A549 treated with CORT108297 at 1 μM for 4 hours (cell line): ENCODE measurements around the gene GLTPD2. TPM values are rescaled to one million over a fixed set of nuclear protein-coding genes. Genes with fewer than 3 reads are reported as not detected.

Experiments used
- total RNA-seq: library from RNA; stranded (reverse); fragments of 200-300 nt; extraction: Qiagen RNA extraction; gene quantifications from 5 replicates; pipeline ENCODE4 v1.2.3, GENCODE V29; 2022

The GLTPD2 gene
- 0.07 TPM in 1 of 5 replicates, not detected in the others for total RNA-seq

GRCh38 chr17:4788807-4789700, at the start of gene GLTPD2:
GLTPD2 (plus strand) TSS chr17:4788964; CDS start chr17:4789012, 48 bp downstream.

GRCh38 chr17:4739122-4740024, 49.4 kb upstream of the GLTPD2 start, which contains the start of the genes CXCL16 and ZMYND15:
CXCL16 (minus strand) TSS chr17:4739928; CDS start chr17:4739339, 589 bp downstream.
ZMYND15 (plus strand) TSS chr17:4739833; CDS start chr17:4740549, 716 bp downstream.

GRCh38 chr17:4771519-4772234, 17.1 kb upstream of the GLTPD2 start, which contains the start of gene TM4SF5:
TM4SF5 (plus strand) TSS chr17:4771886; CDS start chr17:4771923, 37 bp downstream.

GRCh38 chr17:4786106-4786511, 2.7 kb upstream of the GLTPD2 start, which contains the start of gene VMO1:
VMO1 (minus strand) TSS chr17:4786364; CDS start chr17:4786352, 12 bp downstream.

GRCh38 chr17:4802228-4802627, 13.5 kb downstream of the GLTPD2 start, which contains the start of gene C17orf114:
C17orf114 (minus strand) TSS chr17:4802328.

GRCh38 chr17:4806777-4807604, 18.2 kb downstream of the GLTPD2 start, which contains the start of gene PLD2:
PLD2 (plus strand) TSS chr17:4807152; CDS start chr17:4807773, 621 bp downstream.

GRCh38 chr17:4833178-4833940, 44.6 kb downstream of the GLTPD2 start, which contains the start of gene MINK1:
MINK1 (plus strand) TSS chr17:4833340; CDS start chr17:4833584, 244 bp downstream.

Other genes starting within 250 kb of the GLTPD2 start
- gene MYBBP1A, start 233.6 kb upstream of the GLTPD2 start, total RNA-seq: 89.4 to 115 TPM (median 113 TPM) in 5 replicates
- gene GGT6, start 228.4 kb upstream of the GLTPD2 start, total RNA-seq: not detected in 5 replicates
- 0.36 to 0.87 TPM (median 0.57 TPM) in 5 replicates for gene SMTNL2, start 204.4 kb upstream of the GLTPD2 start, total RNA-seq
- gene ALOX15, start 147.3 kb upstream of the GLTPD2 start, total RNA-seq: 0.06 to 0.20 TPM (median 0.12 TPM) in 5 replicates
- 62.4 to 80.2 TPM (median 79.2 TPM) in 5 replicates for gene PELP1, start 84.8 kb upstream of the GLTPD2 start, total RNA-seq
- 49.6 to 68.0 TPM (median 61.1 TPM) in 5 replicates for gene ARRB2, start 78.3 kb upstream of the GLTPD2 start, total RNA-seq
- gene MED11, start 57.5 kb upstream of the GLTPD2 start, total RNA-seq: 41.0 to 45.6 TPM (median 43.0 TPM) in 5 replicates
- gene ZMYND15, start 49.1 kb upstream of the GLTPD2 start, total RNA-seq: 0.24 to 0.91 TPM (median 0.52 TPM) in 5 replicates
- gene CXCL16, start 49.0 kb upstream of the GLTPD2 start, total RNA-seq: 15.4 to 19.5 TPM (median 18.5 TPM) in 5 replicates
- 0.51 to 1.2 TPM (median 0.90 TPM) in 5 replicates for gene TM4SF5, start 17.1 kb upstream of the GLTPD2 start, total RNA-seq
- 0.43 to 1.5 TPM (median 0.96 TPM) in 5 replicates for gene VMO1, start 2.6 kb upstream of the GLTPD2 start, total RNA-seq
- 464 to 503 TPM (median 498 TPM) in 5 replicates for gene PSMB6, start 7.2 kb downstream of the GLTPD2 start, total RNA-seq
- 19.1 to 29.3 TPM (median 26.6 TPM) in 5 replicates for gene PLD2, start 18.2 kb downstream of the GLTPD2 start, total RNA-seq
- 48.2 to 67.7 TPM (median 63.4 TPM) in 5 replicates for gene MINK1, start 44.4 kb downstream of the GLTPD2 start, total RNA-seq
- gene C17orf107, start 110.6 kb downstream of the GLTPD2 start, total RNA-seq: 0.22 to 0.52 TPM (median 0.25 TPM) in 5 replicates
- 0.06 to 0.13 TPM (median 0.08 TPM) in 5 replicates for gene CHRNE, start 114.1 kb downstream of the GLTPD2 start, total RNA-seq
- not detected in 5 replicates for gene GP1BA, start 143.3 kb downstream of the GLTPD2 start, total RNA-seq
- gene SLC25A11, start 151.1 kb downstream of the GLTPD2 start, total RNA-seq: 54.2 to 84.3 TPM (median 79.0 TPM) in 5 replicates
- 95.0 to 148 TPM (median 130 TPM) in 5 replicates for gene RNF167, start 151.3 kb downstream of the GLTPD2 start, total RNA-seq
- gene PFN1, start 159.6 kb downstream of the GLTPD2 start, total RNA-seq: 2,450 to 3,030 TPM (median 2,898 TPM) in 5 replicates
- 48.1 to 62.8 TPM (median 53.1 TPM) in 5 replicates for gene ENO3, start 162.2 kb downstream of the GLTPD2 start, total RNA-seq
- gene SPAG7, start 178.9 kb downstream of the GLTPD2 start, total RNA-seq: 69.8 to 97.7 TPM (median 74.9 TPM) in 5 replicates
- gene CAMTA2, start 198.7 kb downstream of the GLTPD2 start, total RNA-seq: 29.0 to 37.2 TPM (median 36.7 TPM) in 5 replicates
- gene INCA1, start 208.6 kb downstream of the GLTPD2 start, total RNA-seq: 1.3 to 1.7 TPM (median 1.4 TPM) in 5 replicates
- 98.6 to 114 TPM (median 107 TPM) in 5 replicates for gene KIF1C, start 209.0 kb downstream of the GLTPD2 start, total RNA-seq
- 0.44 to 1.2 TPM (median 0.95 TPM) in 5 replicates for gene SLC52A1, start 246.5 kb downstream of the GLTPD2 start, total RNA-seq